ENCODE data around the gene MDGA2.

GRCh38 chr14:47148686-47149085 lies 526.7 kb downstream of the MDGA2 start:
- TF ChIP-seq CTCF (IDR thresholded peaks at IDR 0.05) (no peak), ZFX (IDR thresholded peaks at IDR 0.05; ENCODE audit: borderline replicate concordance) (no peak)
